Putamen (tissue), 1 donor: ENCODE data around the gene FBXW11.

Experiments used
- DNase-seq: peaks from one replicate; pipeline ENCODE4 v3.0.0-alpha.2; 2016; ENCODE audit warnings: low spot score

FBXW11 gene

DNA sequence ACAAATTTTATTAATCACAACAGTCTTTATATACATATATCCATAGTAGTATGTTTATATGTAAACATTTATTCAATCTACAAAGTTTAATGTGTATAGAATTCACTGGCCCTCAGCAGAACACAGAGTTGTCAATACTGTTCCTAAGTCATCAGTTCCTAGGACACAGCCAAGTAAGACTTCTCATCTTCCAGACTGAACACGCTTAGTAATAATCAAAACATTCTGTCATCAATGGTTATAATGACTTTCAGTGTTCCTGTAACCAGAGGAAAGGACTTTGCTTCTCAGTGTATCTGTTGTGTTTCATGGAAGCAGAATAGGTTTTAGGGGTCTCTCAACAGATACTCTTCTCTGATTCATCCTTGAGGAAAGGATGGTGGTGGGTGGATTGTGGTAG is 138.7 kb downstream of the FBXW11 start:
- no peak for DNase-seq

DNA sequence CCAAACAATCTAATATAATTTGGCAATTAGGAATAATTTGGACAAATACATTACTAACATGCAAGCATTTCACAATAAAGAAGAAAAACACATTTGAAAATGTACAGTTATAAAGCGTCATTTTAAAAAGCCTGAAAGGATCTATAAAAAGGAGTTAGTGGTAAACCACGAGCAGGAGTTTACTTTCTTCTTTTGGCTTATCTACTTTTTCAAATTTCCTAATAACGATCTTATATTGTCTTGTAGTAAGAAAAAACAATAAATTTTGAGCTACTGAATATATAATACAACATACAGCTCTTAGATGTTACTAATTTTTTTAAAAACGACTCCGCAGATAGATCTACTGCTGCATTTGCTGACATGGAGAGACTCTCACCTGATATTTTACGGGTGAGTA is 141.0 kb downstream of the FBXW11 start:
- no peak for DNase-seq

GRCh38 chr5:171863935-171864334 is 142.5 kb downstream of the FBXW11 start:
- DNase-seq, result no peak

DNA sequence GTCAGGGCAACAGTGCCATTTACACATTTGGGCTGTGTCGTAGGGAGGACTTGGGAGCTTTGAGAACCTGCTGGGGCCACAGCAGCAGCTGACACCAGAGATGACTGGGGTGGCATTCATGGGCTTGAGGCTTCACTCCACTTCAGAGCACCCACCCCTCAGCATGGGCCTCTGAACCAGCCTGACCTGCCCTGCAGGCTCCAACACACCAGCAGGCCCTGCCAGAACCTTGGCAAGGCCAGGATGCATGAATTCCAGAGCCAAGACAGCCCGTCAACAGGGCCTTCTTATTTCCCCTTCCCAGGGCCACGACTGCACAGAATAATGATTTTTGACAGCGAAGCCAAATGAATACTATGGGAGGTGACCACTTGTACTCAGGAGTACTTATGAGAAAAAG is 143.8 kb downstream of the FBXW11 start:
- no peak for DNase-seq

- DNase-seq, result no peak
Measured at GRCh38 chr5:171861381-171861780, 145.1 kb downstream of the FBXW11 start.

DNA sequence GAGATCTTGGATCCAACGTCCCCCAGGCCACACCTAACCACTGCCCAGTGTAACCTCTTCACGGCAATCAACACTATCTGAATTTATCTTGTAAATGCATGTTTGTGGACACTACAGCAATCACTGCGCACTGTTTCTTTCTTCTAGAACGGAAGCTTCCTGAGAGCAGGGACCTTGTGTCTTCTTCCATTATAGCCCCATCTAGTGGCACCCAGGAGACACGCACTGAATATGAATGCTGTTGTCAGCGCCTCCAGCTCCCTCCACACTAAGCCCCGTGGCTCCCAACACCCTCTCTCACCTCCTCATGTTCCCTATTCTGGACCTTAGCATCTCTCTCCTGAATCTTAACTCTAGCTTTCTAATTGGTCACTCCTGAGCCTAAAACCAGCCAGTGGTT is 148.1 kb downstream of the FBXW11 start:
- DNase-seq, result no peak

DNA sequence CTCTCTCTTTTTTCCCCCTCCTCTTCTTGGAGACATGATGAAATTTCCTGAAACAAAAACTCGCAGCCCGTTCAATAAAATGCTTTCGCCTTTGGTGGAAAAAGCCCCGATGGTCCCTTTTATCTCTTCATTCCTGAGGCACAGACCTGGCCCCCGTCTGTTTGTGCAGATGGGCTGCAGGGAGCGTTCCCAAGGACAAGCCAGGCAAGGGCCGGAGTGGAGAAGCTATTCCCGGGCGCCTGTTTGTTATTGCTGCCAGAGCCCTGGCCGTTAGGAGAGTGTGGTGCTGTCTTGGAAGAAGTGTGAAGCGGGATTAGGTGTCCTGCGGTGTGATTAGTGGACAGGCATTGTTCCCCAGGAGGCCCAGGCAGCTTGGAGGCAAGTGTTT is 149.0 kb downstream of the FBXW11 start:
- DNase-seq, result no peak

- DNase-seq, result no peak
Measured at GRCh38 chr5:171855798-171856763, 150.4 kb downstream of the FBXW11 start.

- DNase-seq, result no peak
Measured at GRCh38 chr5:171855265-171855664, 151.2 kb downstream of the FBXW11 start.

GRCh38 chr5:171852255-171852681 is 154.2 kb downstream of the FBXW11 start:
- DNase-seq, result no peak

GRCh38 chr5:171851251-171851650 is 155.2 kb downstream of the FBXW11 start:
- DNase-seq, result no peak

DNA sequence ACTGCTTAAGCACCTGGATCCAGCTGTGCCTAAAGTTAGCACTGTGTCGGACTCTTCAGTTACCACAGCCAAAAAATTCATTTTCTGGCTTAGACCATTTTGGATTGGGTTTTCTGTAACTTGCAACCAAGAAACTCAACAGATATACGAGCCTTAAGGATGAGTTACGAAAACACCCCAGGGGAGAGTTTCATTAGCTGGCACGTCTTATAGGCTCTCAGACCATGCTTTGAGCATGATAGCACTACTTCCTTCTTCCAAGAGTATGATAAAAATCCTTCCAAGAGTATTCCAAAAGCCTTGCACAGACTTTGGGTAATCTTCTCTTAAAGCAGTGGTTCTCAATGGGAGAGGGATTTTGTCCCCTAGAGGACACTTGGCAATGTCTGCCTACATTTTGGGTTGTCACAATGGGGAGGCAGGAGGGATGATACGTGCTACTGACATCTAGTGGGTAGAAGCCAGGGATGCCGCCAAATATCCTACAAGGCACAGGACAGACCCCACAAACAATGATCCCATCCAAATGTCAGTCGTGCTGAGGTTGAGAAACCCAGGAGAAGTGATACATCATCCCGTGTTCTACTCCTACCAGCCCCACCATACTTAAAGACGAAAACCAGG is 156.0 kb downstream of the FBXW11 start:
- DNase-seq, result no peak

DNA sequence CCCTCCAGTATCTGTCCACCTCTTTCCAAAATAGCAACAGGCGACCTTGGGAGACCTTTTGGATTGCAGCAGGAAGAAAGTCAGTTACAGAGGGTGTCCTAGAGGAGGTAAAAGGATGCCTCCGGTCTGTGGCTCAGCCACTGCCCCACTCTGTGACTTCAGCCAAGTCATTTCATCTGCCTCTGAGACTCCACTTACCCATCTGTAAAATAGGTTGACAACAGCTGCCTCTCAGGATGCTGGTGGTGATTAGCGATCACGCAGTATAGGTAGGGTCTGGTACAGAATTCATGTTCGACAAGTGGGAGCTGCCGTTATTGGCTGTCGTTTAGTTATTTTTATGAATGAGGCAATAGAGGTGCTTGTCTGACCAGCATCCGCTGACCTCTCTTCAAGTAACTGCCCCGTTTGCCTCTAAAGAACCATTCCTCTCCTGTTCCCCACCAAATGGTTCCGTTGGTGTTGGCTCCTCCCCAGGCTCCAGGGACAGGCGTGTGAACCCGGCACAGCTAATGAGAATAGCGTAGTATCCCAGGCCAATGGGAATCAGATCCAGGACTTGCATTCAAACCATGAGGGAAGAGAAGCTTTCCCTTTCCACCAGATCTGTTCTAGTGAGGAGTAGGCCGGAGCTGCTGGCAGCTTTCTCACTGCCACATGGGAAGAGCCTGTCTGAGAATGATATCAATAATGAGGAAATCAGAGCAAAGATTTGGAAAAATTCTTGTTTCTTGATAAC is 156.7 kb downstream of the FBXW11 start:
- DNase-seq, result no peak

DNA sequence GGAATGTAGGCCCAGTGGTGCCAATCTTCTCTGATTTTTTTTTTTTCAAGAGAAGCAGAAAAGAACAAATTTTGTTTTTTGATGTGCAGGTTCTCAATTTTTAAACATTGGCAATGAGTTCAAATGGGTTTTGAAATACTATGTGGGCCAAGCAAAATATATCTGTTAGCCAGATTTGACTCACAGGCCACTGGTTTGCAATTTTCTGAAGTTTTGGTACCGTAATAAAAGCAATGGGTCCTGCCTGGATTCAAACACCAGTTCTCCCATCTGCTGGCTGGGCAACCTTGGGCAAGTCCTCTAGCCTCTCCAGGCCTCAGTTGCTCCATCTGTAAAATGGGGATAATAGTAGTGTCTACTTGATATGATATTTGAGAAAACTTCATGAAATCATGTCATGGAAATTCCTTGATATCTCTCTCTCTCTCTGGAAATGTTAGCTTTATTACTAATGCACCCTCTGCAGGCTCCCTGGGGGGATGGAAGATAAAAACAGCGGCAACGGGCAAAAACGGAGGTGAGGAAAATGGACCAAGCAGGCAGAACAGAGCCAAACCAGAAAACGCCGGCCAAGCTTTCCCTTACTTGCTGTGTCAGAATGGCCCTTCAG is 157.4 kb downstream of the FBXW11 start:
- no peak for DNase-seq

GRCh38 chr5:171848486-171848885 is 158.0 kb downstream of the FBXW11 start:
- DNase-seq, result no peak

DNA sequence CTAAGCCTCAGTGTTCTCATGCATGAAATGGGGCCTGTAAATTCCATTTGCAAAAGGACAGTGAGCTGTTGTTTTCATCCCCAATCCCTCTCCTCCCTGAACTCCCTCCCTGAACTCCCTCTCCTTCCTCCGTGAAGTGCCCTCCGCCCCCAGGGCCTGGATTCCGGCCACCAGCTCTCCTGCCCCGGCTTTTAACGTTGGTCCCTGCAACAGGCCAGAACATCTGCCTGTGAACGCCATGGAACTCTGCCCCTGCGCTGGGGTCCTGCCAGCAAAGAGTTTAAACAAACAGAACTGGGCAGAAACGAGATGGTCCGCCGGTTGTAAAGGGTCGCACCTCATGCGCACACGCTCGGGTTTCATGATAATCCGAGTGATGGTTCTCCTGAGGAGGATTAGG is 158.4 kb downstream of the FBXW11 start:
- DNase-seq, result no peak

- DNase-seq, result no peak
Measured at GRCh38 chr5:171847026-171847425, 159.4 kb downstream of the FBXW11 start.

- DNase-seq, result no peak
Measured at GRCh38 chr5:171846323-171846722, 160.1 kb downstream of the FBXW11 start.

DNA sequence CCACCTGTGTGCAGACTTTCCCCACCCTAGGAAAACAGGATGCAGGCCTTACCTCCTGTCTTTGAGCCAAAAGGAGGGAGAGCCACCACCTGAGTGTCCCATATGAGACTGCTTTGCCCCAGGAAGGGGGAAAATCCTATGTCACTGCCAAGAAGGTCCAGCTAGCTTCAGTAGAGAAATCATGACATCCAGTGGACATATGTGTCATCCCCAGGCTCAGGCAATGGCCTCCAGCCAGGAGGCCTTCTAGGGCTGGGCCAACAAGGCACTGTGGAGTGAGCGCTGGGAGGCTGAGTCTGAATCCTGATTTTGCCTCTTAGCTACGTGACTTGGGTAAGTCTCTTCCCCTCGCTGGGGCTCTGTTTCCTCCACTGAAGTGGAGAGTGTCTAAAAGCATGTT is 160.6 kb downstream of the FBXW11 start:
- no peak for DNase-seq

- DNase-seq, result no peak
Measured at GRCh38 chr5:171845040-171845630, 161.3 kb downstream of the FBXW11 start.

GRCh38 chr5:171842777-171843328 is 163.6 kb downstream of the FBXW11 start:
- DNase-seq, result no peak
